ENCODE measurements around the gene MVD. TPM values are rescaled to one million over a fixed set of nuclear protein-coding genes. Genes with fewer than 3 reads are reported as not detected.

MVD gene
- total and polyA plus RNA-seq, 2 experiments from 2014 or later: 95.3 to 149 TPM

GRCh38 chr16:88687676-88688012 lies 24.8 kb upstream of the MVD start:
- Histone ChIP-seq H3K36me3 (ENCODE audit: insufficient read depth) (no peaks in the 10 kb centered on the region), H3K27me3 (ENCODE audit: insufficient read depth) (peaks cover 10% of the 10 kb centered on the region), H4K20me1 (replicated peaks; ENCODE audit: insufficient read depth) (no peaks in the 10 kb centered on the region), H3K4me2 (no peak overlapping the region), H3F3A (replicated peaks; ENCODE audit: low read depth) (0 out of 2 replicates have a peak, but pooled peaks cover 6% of the 10 kb centered on the region), H3K4me3 (no peak overlapping the region), H3K4me1 (ENCODE audit: insufficient read depth) (peaks cover 9% of the 10 kb centered on the region), H3K79me2 (replicated peaks; ENCODE audit: insufficient read depth) (peaks cover 4% of the 10 kb centered on the region), H3K9me2 (ENCODE audit: insufficient read depth) (no peaks in the 10 kb centered on the region), H2AFZ (no peak overlapping the region), H3K27ac (ENCODE audit: low read depth) (no peak overlapping the region)
- Mint-ChIP-seq H3K27ac (no peak overlapping the region), H3K4me3 (no peak overlapping the region), H3K9me3 (no peaks in the 10 kb centered on the region), H3K4me1 (peaks cover 15% of the 10 kb centered on the region), H3K27me3 (ENCODE audit: insufficient read depth, low read depth, poor library complexity) (peaks cover 30% of the 10 kb centered on the region), H3K36me3 (ENCODE audit: low read depth) (no peaks in the 10 kb centered on the region)
- no peak for TF ChIP-seq NANOG (IDR thresholded peaks at IDR 0.05; ENCODE audit: borderline replicate concordance)
- TF ChIP-seq ZNF114 (CRISPR knock-in tag; IDR thresholded peaks at IDR 0.05): no peak
- no peak for TF ChIP-seq CREB1 (CRISPR knock-in tag; IDR thresholded peaks at IDR 0.05; ENCODE audit: low read depth)
- no peak for TF ChIP-seq ZNF462 (CRISPR knock-in tag; IDR thresholded peaks at IDR 0.05)
- TF ChIP-seq EZH2phosphoT487 (IDR thresholded peaks at IDR 0.05; ENCODE audit: unreplicated experiment): no peak
- no peak for TF ChIP-seq STAT1 (IDR thresholded peaks at IDR 0.05; ENCODE audit: unreplicated experiment)
- no peak for TF ChIP-seq CTCF (conservative IDR thresholded peaks at IDR 0.05; ENCODE audit: low read depth in 2 of 2)
- no peak for TF ChIP-seq REST (IDR thresholded peaks at IDR 0.05; ENCODE audit: unreplicated experiment)
- no peak for TF ChIP-seq EZH2 (IDR thresholded peaks at IDR 0.05; ENCODE audit: low read depth, unreplicated experiment)
- no peak for TF ChIP-seq ZNF331 (CRISPR knock-in tag; IDR thresholded peaks at IDR 0.05; ENCODE audit: low read depth)
- TF ChIP-seq ETS1 (IDR thresholded peaks at IDR 0.05): no peak
- no peak for TF ChIP-seq JUNB (IDR thresholded peaks at IDR 0.05; ENCODE audit: unreplicated experiment)
- DNase-seq (ENCODE audit: low spot score): no peak
- no peak for ATAC-seq

Measured in GM23338 (cell line).